ENCODE measurements around the gene SETD9. TPM values are rescaled to one million over a fixed set of nuclear protein-coding genes. Genes with fewer than 3 reads are reported as not detected.

Gene SETD9
- total RNA-seq, 3 donors from 2014 or later = 13.5 to 21.0 (median 17.3) TPM

DNA sequence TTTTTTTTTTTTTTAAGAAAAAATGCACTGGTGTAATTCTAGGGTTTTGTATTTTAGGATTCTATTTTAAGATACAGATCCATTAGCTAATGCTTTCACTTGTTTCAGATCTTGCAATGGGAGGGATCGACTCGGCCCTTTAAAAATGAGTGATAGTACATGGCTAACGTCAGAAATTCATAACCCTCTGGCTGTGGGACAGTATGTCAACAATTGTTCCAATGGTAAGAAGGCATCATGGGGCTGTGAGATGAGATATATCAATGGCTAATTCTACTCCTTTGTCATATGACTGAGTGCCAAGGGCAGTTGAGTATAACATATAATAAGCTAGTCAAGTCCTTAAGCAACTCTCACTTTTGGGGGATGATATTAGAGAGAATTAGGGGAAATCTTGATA, 4.4 kb downstream of the SETD9 start:
- H3K27ac ChIP-seq = no peak overlapping the region
- intact Hi-C loops (cut with DNase I; ENCODE audit: low total_unique reads) = no loop called here
- no peak for DNase-seq (ENCODE audit: low spot score in 2 of 2)
- no peak for TF ChIP-seq POLR2A (IDR thresholded peaks at IDR 0.05)
- TF ChIP-seq, protein P1, sequence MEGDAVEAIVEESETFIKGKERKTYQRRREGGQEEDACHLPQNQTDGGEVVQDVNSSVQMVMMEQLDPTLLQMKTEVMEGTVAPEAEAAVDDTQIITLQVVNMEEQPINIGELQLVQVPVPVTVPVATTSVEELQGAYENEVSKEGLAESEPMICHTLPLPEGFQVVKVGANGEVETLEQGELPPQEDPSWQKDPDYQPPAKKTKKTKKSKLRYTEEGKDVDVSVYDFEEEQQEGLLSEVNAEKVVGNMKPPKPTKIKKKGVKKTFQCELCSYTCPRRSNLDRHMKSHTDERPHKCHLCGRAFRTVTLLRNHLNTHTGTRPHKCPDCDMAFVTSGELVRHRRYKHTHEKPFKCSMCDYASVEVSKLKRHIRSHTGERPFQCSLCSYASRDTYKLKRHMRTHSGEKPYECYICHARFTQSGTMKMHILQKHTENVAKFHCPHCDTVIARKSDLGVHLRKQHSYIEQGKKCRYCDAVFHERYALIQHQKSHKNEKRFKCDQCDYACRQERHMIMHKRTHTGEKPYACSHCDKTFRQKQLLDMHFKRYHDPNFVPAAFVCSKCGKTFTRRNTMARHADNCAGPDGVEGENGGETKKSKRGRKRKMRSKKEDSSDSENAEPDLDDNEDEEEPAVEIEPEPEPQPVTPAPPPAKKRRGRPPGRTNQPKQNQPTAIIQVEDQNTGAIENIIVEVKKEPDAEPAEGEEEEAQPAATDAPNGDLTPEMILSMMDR (IDR thresholded peaks at IDR 0.05) = no peak
- TF ChIP-seq POLR2AphosphoS5 (IDR thresholded peaks at IDR 0.05) = no peak
- H3K27me3 ChIP-seq = no peaks in the 10 kb centered on the region
- no peaks in the 10 kb centered on the region for H3K36me3 ChIP-seq
- no peaks in the 10 kb centered on the region for H3K9me3 ChIP-seq
- H3K4me1 ChIP-seq = no peaks in the 10 kb centered on the region
- H3K4me3 ChIP-seq = no peak overlapping the region

DNA sequence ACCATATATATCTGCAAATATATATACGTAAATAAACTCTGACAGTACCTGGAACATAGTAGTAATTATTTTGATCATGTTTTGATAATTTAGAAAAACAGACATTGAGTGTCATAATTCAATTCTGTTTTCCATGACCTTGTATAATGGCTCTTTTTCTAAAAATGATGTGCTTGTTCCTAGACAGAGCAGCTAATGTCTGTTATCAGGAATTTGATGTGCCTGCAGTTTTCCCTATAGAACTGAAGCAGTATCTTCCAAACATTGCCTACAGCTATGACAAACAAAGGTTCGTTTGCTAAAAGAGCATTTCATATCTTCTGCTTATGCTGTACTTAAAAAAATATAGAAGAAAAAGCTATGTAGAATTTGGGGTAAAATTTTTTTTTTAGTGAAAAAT, 5.3 kb downstream of the SETD9 start:
- DNase-seq (ENCODE audit: low spot score in 2 of 2) = no peak
- no peaks in the 10 kb centered on the region for H3K27me3 ChIP-seq
- intact Hi-C loops (cut with DNase I; ENCODE audit: low total_unique reads) = no loop called here

DNA sequence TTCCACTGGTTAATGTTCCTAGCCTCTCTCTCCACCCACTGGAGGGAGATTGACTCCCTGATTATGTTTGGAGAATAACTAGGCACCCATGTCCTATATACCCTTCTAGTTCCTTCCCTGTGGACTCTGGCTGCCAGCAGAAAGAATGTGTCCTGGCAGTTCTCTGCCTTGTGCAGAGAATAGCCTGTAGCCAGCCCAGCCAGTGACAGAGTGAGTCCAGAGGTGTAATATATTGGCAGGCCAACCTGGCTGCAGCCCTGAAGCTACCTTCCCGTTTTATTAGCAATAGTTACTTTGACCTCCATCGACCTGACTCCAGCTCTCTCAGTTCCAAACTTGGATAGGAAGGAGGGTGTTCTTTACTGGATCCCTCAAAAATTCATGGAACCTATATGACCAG, 8.1 kb downstream of the SETD9 start:
- TF ChIP-seq POLR2AphosphoS5 (IDR thresholded peaks at IDR 0.05) = no peak
- TF ChIP-seq, protein P1 (IDR thresholded peaks at IDR 0.05) = no peak
- no peak for TF ChIP-seq POLR2A (IDR thresholded peaks at IDR 0.05)
- H3K4me1 ChIP-seq = no peaks in the 10 kb centered on the region
- intact Hi-C loops (cut with DNase I; ENCODE audit: low total_unique reads) = no loop called here
- DNase-seq (ENCODE audit: low spot score in 2 of 2) = no peak
- no peaks in the 10 kb centered on the region for H3K27me3 ChIP-seq
- no peak overlapping the region for H3K27ac ChIP-seq
- no peak overlapping the region for H3K4me3 ChIP-seq
- H3K9me3 ChIP-seq = no peaks in the 10 kb centered on the region
- H3K36me3 ChIP-seq = no peaks in the 10 kb centered on the region

More for the DNA sequence above, 5.3 kb downstream of the SETD9 start:
- no peaks in the 10 kb centered on the region for H3K9me3 ChIP-seq
- no peak for TF ChIP-seq POLR2A (IDR thresholded peaks at IDR 0.05)
- TF ChIP-seq, protein P1 (IDR thresholded peaks at IDR 0.05) = no peak
- TF ChIP-seq POLR2AphosphoS5 (IDR thresholded peaks at IDR 0.05) = no peak
- no peaks in the 10 kb centered on the region for H3K36me3 ChIP-seq
- no peak overlapping the region for H3K4me3 ChIP-seq
- no peaks in the 10 kb centered on the region for H3K4me1 ChIP-seq
- no peak overlapping the region for H3K27ac ChIP-seq

DNA sequence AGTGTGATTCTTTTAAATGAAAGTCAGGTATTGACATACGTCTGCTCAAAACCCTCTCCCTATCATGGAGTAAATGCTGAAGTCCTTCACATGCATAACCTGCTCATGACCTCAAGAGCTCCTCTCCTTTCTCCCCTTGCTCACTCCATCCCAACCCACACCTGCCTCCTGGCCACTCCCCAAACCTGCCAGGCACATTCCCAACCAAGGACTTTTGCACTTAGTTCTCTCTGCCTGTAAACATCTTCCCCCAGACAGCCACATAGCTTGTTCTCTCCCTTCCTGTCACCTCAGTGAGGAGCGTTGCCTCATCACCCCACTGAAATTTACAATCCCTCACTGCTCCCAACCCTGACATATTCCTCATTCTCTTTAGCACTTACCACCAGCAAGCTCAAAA, 8.7 kb downstream of the SETD9 start:
- Histone ChIP-seq H3K36me3 (no peaks in the 10 kb centered on the region), H3K27me3 (no peaks in the 10 kb centered on the region), H3K9me3 (no peaks in the 10 kb centered on the region), H3K27ac (no peak overlapping the region), H3K4me3 (no peak overlapping the region), H3K4me1 (no peaks in the 10 kb centered on the region)
- TF ChIP-seq POLR2AphosphoS5 (IDR thresholded peaks at IDR 0.05) (no peak), POLR2A (IDR thresholded peaks at IDR 0.05) (no peak)
- TF ChIP-seq, protein P1 (IDR thresholded peaks at IDR 0.05) = no peak
- no peak for DNase-seq (ENCODE audit: low spot score in 2 of 2)
- intact Hi-C loops (cut with DNase I; ENCODE audit: low total_unique reads) = no loop called here

DNA sequence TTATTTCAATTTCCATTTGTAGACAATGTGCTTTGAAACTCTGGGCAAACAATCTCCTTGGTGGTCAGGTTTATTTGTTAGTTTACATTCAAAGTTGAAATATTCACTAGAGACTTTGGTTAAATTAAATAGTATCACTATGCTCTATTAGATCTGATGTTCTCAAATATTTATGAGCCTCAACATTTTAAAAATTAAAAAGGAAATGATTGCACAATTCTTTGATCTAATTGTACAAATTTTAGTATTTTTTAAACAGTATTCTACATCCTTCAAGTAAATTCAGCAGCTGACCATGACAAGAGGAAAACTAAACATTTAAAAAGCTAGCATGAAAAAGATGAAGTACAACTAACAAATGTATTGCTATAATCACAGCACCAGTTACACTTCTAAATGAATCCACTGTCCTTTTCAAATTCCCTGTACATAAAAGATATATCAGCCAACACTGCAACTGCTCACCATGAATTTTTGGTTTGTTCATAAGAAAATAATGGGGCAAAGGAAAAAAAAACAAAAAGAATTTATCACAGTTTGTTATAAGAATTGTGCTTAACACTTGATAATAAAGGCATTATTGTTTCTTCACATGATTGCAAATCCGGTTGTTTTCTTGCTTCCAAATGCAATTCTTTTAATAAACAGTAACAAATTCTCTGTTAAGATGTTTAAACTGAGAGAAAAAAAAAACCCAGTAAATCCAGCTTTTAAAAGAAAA, 10.7 kb downstream of the SETD9 start:
- Histone ChIP-seq H3K27ac (no peak overlapping the region), H3K4me1 (no peaks in the 10 kb centered on the region), H3K27me3 (no peaks in the 10 kb centered on the region), H3K9me3 (no peaks in the 10 kb centered on the region), H3K36me3 (no peaks in the 10 kb centered on the region), H3K4me3 (no peak overlapping the region)
- TF ChIP-seq POLR2A (IDR thresholded peaks at IDR 0.05) = no peak
- TF ChIP-seq POLR2AphosphoS5 (IDR thresholded peaks at IDR 0.05) = no peak
- TF ChIP-seq, protein P1 (IDR thresholded peaks at IDR 0.05) = no peak
- intact Hi-C loops (cut with DNase I; ENCODE audit: low total_unique reads) = no loop called here
- no peak for DNase-seq (ENCODE audit: low spot score in 2 of 2)
